HL-60 (cell line): ENCODE data around the gene TMTC1.

Experiments
- DNase-seq, 2 experiments: peaks; one replicate each; pipeline ENCODE4 v3.0.0-alpha.2; 2010 to 2020; ENCODE audit warnings: low read depth in 1 of 2, low spot score in 1 of 2
- H3K27ac ChIP-seq: fragments of 250-450 bp; sonication (Bioruptor Pico); replicated peaks from 2 replicates; pipeline ENCODE4 v1.5.1; 2020; ENCODE audit warnings: mild to moderate bottlenecking, moderate library complexity
- H3K27me3 ChIP-seq: fragments of 250-450 bp; sonication (Bioruptor Pico); 2 replicates; pipeline ENCODE4 v1.5.1; 2021; ENCODE audit warnings: mild to moderate bottlenecking, moderate library complexity; ENCODE audit not compliant: insufficient read depth, poor library complexity, severe bottlenecking
- H3K4me3 ChIP-seq: replicated peaks from 2 replicates; pipeline ENCODE4 v1.5.1; 2011; ENCODE audit warnings: mild to moderate bottlenecking, control low read depth, low read length; ENCODE audit not compliant: insufficient read depth
- GABPA ChIP-seq: IDR thresholded peaks from 2 replicates; pipeline ENCODE4 v1.6.1; 2012; ENCODE audit warnings: low read depth
- POLR2AphosphoS5 ChIP-seq: IDR thresholded peaks from 2 replicates; pipeline ENCODE4 v1.6.1; 2012; ENCODE audit warnings: low read depth
- SPI1 ChIP-seq: IDR thresholded peaks from 2 replicates; pipeline ENCODE4 v1.6.1; 2012; ENCODE audit warnings: low read depth, mild to moderate bottlenecking, borderline replicate concordance
- TF ChIP-seq, protein P1 (sequence below): IDR thresholded peaks from 2 replicates; pipeline ENCODE4 v1.6.1; 2012; ENCODE audit warnings: low read depth; ENCODE audit not compliant: insufficient replicate concordance
- TF ChIP-seq, protein P2 (sequence below): IDR thresholded peaks from one replicate; pipeline ENCODE4 v1.5.1; 2011; ENCODE audit warnings: low read length, control low read depth, inconsistent platforms; ENCODE audit not compliant: insufficient read depth

The TMTC1 gene

DNA sequence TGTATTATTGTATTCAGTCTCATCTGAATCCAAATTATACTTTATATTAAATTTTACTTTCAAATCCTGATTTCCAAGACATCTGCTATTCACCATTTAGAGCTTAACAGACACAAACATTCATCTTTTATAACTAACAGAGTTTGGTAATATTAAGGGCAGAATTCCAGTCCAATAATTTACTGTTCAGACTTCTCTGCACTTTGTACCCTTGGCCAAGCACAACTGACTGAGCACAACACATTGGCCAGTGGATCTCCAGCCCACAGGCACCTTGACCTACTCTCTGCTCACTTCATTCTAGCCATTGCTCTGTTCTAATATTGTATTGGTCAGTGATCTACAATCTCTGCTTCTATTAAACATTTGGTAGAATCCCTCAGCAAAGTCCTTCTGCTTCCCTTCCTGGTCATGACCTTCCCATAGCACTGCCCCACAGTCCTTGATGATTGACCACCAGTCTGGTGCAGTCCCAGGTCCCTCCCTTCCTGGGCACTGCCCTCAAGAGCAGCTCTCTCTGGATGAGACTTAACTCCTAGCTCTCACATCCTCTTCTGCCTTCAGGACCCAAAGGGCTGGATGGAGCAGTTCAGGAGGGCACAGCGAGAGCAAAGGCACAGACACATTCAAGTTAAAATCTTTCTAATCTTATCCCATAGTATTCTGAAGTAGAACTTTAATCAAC lies 188.5 kb downstream of the TMTC1 start:
- H3K27me3 ChIP-seq: peaks cover 3% of the 10 kb centered on the region
- no peak overlapping the region for H3K4me3 ChIP-seq
- H3K27ac ChIP-seq: no peak overlapping the region
- TF ChIP-seq, protein P1, sequence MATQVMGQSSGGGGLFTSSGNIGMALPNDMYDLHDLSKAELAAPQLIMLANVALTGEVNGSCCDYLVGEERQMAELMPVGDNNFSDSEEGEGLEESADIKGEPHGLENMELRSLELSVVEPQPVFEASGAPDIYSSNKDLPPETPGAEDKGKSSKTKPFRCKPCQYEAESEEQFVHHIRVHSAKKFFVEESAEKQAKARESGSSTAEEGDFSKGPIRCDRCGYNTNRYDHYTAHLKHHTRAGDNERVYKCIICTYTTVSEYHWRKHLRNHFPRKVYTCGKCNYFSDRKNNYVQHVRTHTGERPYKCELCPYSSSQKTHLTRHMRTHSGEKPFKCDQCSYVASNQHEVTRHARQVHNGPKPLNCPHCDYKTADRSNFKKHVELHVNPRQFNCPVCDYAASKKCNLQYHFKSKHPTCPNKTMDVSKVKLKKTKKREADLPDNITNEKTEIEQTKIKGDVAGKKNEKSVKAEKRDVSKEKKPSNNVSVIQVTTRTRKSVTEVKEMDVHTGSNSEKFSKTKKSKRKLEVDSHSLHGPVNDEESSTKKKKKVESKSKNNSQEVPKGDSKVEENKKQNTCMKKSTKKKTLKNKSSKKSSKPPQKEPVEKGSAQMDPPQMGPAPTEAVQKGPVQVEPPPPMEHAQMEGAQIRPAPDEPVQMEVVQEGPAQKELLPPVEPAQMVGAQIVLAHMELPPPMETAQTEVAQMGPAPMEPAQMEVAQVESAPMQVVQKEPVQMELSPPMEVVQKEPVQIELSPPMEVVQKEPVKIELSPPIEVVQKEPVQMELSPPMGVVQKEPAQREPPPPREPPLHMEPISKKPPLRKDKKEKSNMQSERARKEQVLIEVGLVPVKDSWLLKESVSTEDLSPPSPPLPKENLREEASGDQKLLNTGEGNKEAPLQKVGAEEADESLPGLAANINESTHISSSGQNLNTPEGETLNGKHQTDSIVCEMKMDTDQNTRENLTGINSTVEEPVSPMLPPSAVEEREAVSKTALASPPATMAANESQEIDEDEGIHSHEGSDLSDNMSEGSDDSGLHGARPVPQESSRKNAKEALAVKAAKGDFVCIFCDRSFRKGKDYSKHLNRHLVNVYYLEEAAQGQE: no peak
- TF ChIP-seq, protein P2, sequence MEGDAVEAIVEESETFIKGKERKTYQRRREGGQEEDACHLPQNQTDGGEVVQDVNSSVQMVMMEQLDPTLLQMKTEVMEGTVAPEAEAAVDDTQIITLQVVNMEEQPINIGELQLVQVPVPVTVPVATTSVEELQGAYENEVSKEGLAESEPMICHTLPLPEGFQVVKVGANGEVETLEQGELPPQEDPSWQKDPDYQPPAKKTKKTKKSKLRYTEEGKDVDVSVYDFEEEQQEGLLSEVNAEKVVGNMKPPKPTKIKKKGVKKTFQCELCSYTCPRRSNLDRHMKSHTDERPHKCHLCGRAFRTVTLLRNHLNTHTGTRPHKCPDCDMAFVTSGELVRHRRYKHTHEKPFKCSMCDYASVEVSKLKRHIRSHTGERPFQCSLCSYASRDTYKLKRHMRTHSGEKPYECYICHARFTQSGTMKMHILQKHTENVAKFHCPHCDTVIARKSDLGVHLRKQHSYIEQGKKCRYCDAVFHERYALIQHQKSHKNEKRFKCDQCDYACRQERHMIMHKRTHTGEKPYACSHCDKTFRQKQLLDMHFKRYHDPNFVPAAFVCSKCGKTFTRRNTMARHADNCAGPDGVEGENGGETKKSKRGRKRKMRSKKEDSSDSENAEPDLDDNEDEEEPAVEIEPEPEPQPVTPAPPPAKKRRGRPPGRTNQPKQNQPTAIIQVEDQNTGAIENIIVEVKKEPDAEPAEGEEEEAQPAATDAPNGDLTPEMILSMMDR: no peak
- TF ChIP-seq SPI1: no peak
- no peak for TF ChIP-seq GABPA
- TF ChIP-seq POLR2AphosphoS5: no peak
- DNase-seq: no peak

DNA sequence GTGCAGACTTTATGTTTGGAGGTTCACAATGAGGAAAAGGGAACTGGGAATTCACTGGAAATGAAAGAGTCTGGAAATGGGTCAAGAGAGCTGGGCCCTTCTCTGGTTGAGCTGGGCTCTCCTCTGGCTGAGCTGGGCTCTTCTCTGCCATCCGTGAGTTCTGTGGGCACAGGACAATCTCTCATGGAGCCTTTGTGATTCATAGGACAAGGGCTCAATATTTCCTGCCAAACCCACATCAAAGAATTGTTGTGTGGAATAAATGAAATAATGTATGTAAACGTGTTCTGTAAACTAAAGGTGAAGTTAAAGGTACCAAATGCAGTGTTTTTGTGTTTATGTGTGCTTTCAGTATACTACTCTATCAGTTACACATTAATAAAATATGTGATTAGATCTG lies 190.7 kb downstream of the TMTC1 start:
- no peak for DNase-seq
- Histone ChIP-seq H3K27ac (no peak overlapping the region), H3K4me3 (no peak overlapping the region)

DNA sequence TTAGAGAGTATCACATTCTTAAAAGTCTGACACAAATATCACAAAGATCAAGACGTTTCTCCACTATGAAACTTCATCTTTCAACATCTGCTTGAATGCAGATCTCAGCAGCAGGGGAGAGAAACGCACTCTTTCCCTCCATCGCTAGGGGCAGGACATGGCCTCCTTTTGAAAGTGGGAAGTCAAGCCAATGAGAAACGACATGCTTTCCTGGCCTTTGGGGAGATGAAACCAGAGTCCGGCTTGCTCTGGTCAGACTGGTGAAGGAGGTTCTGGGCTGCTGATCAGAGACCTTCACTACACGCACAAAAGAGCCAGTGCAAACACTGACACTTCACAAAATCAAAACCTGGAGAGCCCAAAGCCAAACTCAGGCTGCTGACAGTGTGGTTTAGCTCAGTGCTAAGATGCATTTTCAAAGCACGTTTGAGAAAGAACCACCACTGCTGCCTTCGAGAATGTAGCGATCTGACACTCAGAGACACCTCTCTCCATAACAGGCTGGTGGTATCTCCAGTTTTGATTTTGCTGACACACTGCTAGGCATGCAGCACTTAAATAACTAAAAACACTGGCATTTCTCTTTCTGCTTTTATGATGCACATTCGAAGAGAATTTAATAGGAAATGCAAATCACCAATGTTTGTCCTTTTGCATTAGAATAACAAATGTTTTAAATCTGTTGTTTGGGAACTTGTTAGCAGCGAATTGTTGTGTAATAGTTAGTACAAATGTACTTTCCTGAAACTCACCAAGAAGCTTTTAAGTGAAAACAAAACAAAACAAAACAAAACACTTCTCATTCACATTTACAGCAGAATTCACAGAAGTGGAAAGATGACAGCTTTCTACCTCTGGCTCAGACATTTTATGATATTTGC lies 192.4 kb downstream of the TMTC1 start:
- no peak for TF ChIP-seq POLR2AphosphoS5
- TF ChIP-seq SPI1: no peak
- no peak for TF ChIP-seq GABPA
- TF ChIP-seq, protein P2: no peak
- TF ChIP-seq, protein P1: no peak
- H3K27ac ChIP-seq: no peak overlapping the region
- no peak for DNase-seq
- H3K27me3 ChIP-seq: peaks cover 3% of the 10 kb centered on the region
- no peak overlapping the region for H3K4me3 ChIP-seq

More for the DNA sequence above, 190.7 kb downstream of the TMTC1 start:
- no peak for TF ChIP-seq SPI1
- TF ChIP-seq, protein P2: no peak
- no peak for TF ChIP-seq POLR2AphosphoS5
- TF ChIP-seq GABPA: no peak
- TF ChIP-seq, protein P1: no peak
- H3K27me3 ChIP-seq: peaks cover 3% of the 10 kb centered on the region
